Peyer's patch (tissue), 4 donors: ENCODE results near the gene DAAM1. TPM values are rescaled to one million over a fixed set of nuclear protein-coding genes. Genes with fewer than 3 reads are reported as not detected.

Source experiments
- DNase-seq, 3 donors: peaks; one replicate each; pipeline ENCODE4 v3.0.0-alpha.2; 2017 to 2019
- H3K27ac ChIP-seq, 4 donors: fragments of 200-600 bp; sonication (generic); one replicate each; pipeline ENCODE4 v1.5.1; 2016 to 2019
- H3K27me3 ChIP-seq, 2 donors: fragments of 200-600 bp; sonication (generic); one replicate each; pipeline ENCODE4 v1.5.1; 2019
- H3K36me3 ChIP-seq, 3 donors: fragments of 200-600 bp; sonication (generic); one replicate each; pipeline ENCODE4 v1.5.1; 2016 to 2019
- H3K4me1 ChIP-seq, 4 donors: fragments of 200-600 bp; sonication (generic); one replicate each; pipeline ENCODE4 v1.5.1; 2016 to 2019
- H3K4me3 ChIP-seq, 4 donors: fragments of 200-600 bp; sonication (generic); 1 replicate in 3 of 4; 2 replicates in 1 of 4; pipeline ENCODE4 v1.5.1; 2016 to 2019; ENCODE audit warnings: mild to moderate bottlenecking in 1 of 4
- H3K9me3 ChIP-seq, 4 donors: fragments of 200-600 bp; sonication (generic); one replicate each; pipeline ENCODE4 v1.5.1; 2016 to 2019; ENCODE audit warnings: mild to moderate bottlenecking in 1 of 4
- CTCF ChIP-seq, 6 experiments: fragments of 450-650 bp in 4 of 6; fragments of 200-600 bp in 2 of 6; sonication (generic) in 1 of 6; IDR thresholded peaks; one replicate each; pipeline ENCODE4 v1.5.1; 2017 to 2019; ENCODE audit warnings: antibody characterized with exemption in 6 of 6, mild to moderate bottlenecking in 3 of 6, moderate library complexity in 1 of 6
- POLR2A ChIP-seq, 2 donors: fragments of 450-650 bp; IDR thresholded peaks; one replicate each; pipeline ENCODE4 v1.5.1; 2017; ENCODE audit warnings: antibody characterized with exemption in 2 of 2, mild to moderate bottlenecking in 2 of 2, moderate library complexity in 2 of 2
- total RNA-seq, 4 donors: library from RNA; depleted of rRNA; stranded (reverse); fragments of >200 nt; gene quantifications; one replicate each; pipeline ENCODE4 v1.1.0, GENCODE V29; 2016

DAAM1 gene
- total RNA-seq, 4 donors from 2014 or later: 17.7 to 110 (median 61.7) TPM

- no peak for DNase-seq
- peaks cover 0 to 10% (median 0%) of the 10 kb centered on the region in 4 donors for H3K4me1 ChIP-seq
- no peak overlapping the region for H3K4me3 ChIP-seq
- no peaks in the 10 kb centered on the region for H3K36me3 ChIP-seq
- no peaks in the 10 kb centered on the region for H3K27me3 ChIP-seq
- no peak overlapping the region for H3K27ac ChIP-seq
- no peaks in the 10 kb centered on the region for H3K9me3 ChIP-seq
- no peak for TF ChIP-seq POLR2A (IDR thresholded peaks at IDR 0.05)
- no peak for TF ChIP-seq CTCF (IDR thresholded peaks at IDR 0.05)
These were observed 114.7 kb downstream of the DAAM1 start for GRCh38 chr14:59303216-59303615.

- H3K4me1 ChIP-seq: peaks cover 0 to 10% (median 0%) of the 10 kb centered on the region in 4 donors
- H3K27ac ChIP-seq: no peak overlapping the region
- DNase-seq: no peak
- TF ChIP-seq CTCF (IDR thresholded peaks at IDR 0.05) (no peak), POLR2A (IDR thresholded peaks at IDR 0.05) (no peak)
- H3K9me3 ChIP-seq: no peaks in the 10 kb centered on the region
- no peak overlapping the region for H3K4me3 ChIP-seq
- H3K36me3 ChIP-seq: no peaks in the 10 kb centered on the region
- no peaks in the 10 kb centered on the region for H3K27me3 ChIP-seq
These were observed 116.8 kb downstream of the DAAM1 start for GRCh38 chr14:59305231-59305630.

- DNase-seq: no peak
- H3K4me1 ChIP-seq: peaks cover 0 to 10% (median 0%) of the 10 kb centered on the region in 4 donors
- H3K36me3 ChIP-seq: no peaks in the 10 kb centered on the region
- no peak overlapping the region for H3K27ac ChIP-seq
- H3K4me3 ChIP-seq: no peak overlapping the region
- H3K27me3 ChIP-seq: no peaks in the 10 kb centered on the region
- H3K9me3 ChIP-seq: no peaks in the 10 kb centered on the region
- no peak for TF ChIP-seq CTCF (IDR thresholded peaks at IDR 0.05)
- TF ChIP-seq POLR2A (IDR thresholded peaks at IDR 0.05): no peak
These were observed 117.5 kb downstream of the DAAM1 start for GRCh38 chr14:59305836-59306555.

- peaks cover 0 to 10% (median 0%) of the 10 kb centered on the region in 4 donors for H3K4me1 ChIP-seq
- no peaks in the 10 kb centered on the region for H3K36me3 ChIP-seq
- no peaks in the 10 kb centered on the region for H3K27me3 ChIP-seq
- no peak for DNase-seq
- no peak overlapping the region for H3K27ac ChIP-seq
- no peak overlapping the region for H3K4me3 ChIP-seq
- no peaks in the 10 kb centered on the region for H3K9me3 ChIP-seq
- TF ChIP-seq CTCF (IDR thresholded peaks at IDR 0.05) (no peak), POLR2A (IDR thresholded peaks at IDR 0.05) (no peak)
These were observed 118.3 kb downstream of the DAAM1 start for GRCh38 chr14:59306775-59307174.

- TF ChIP-seq CTCF (IDR thresholded peaks at IDR 0.05): no peak
- Histone ChIP-seq H3K4me3 (no peak overlapping the region), H3K4me1 (peaks cover 0 to 15% (median 0%) of the 10 kb centered on the region in 4 donors), H3K27ac (no peak overlapping the region), H3K9me3 (no peaks in the 10 kb centered on the region), H3K36me3 (no peaks in the 10 kb centered on the region), H3K27me3 (no peaks in the 10 kb centered on the region)
- DNase-seq: no peak
These were observed 119.6 kb downstream of the DAAM1 start for GRCh38 chr14:59308086-59308485.
